ENCODE measurements around the gene HSPA1L.

Gene HSPA1L

GRCh38 chr6:31767096-31767645, 47.9 kb downstream of the HSPA1L start:
- TF ChIP-seq SIN3A (IDR thresholded peaks at IDR 0.05; ENCODE audit: borderline replicate concordance, insufficient read depth, low read length) (no peak), TAF1 (IDR thresholded peaks at IDR 0.05; ENCODE audit: borderline replicate concordance, insufficient read depth, low read length) (no peak), FOXP2 (optimal IDR thresholded peaks at IDR 0.05; ENCODE audit: borderline replicate concordance, extremely low read depth, extremely low read length, insufficient read depth) (no peak), REST (IDR thresholded peaks at IDR 0.05; ENCODE audit: insufficient read depth in 1 of 2, low read depth in 2 of 2, low read length in 2 of 2) (no peak), POLR2AphosphoS5 (IDR thresholded peaks at IDR 0.05; ENCODE audit: low read depth, low read length) (no peak)

- no peak for TF ChIP-seq TAF1 (IDR thresholded peaks at IDR 0.05; ENCODE audit: borderline replicate concordance, insufficient read depth, low read length)
- TF ChIP-seq SIN3A (IDR thresholded peaks at IDR 0.05; ENCODE audit: borderline replicate concordance, insufficient read depth, low read length), result no peak
- TF ChIP-seq POLR2AphosphoS5 (IDR thresholded peaks at IDR 0.05; ENCODE audit: low read depth, low read length), result no peak
- TF ChIP-seq REST (IDR thresholded peaks at IDR 0.05; ENCODE audit: insufficient read depth in 1 of 2, low read depth in 2 of 2, low read length in 2 of 2), result no peak
- no peak for TF ChIP-seq FOXP2 (optimal IDR thresholded peaks at IDR 0.05; ENCODE audit: borderline replicate concordance, extremely low read depth, extremely low read length, insufficient read depth)
Measured at GRCh38 chr6:31765910-31766794, 48.9 kb downstream of the HSPA1L start.

GRCh38 chr6:31765559-31765909, 49.5 kb downstream of the HSPA1L start:
- TF ChIP-seq TAF1 (IDR thresholded peaks at IDR 0.05; ENCODE audit: borderline replicate concordance, insufficient read depth, low read length) (no peak), SIN3A (IDR thresholded peaks at IDR 0.05; ENCODE audit: borderline replicate concordance, insufficient read depth, low read length) (no peak), REST (IDR thresholded peaks at IDR 0.05; ENCODE audit: insufficient read depth in 1 of 2, low read depth in 2 of 2, low read length in 2 of 2) (no peak), POLR2AphosphoS5 (IDR thresholded peaks at IDR 0.05; ENCODE audit: low read depth, low read length) (no peak), FOXP2 (optimal IDR thresholded peaks at IDR 0.05; ENCODE audit: borderline replicate concordance, extremely low read depth, extremely low read length, insufficient read depth) (no peak)

- TF ChIP-seq POLR2AphosphoS5 (IDR thresholded peaks at IDR 0.05; ENCODE audit: low read depth, low read length) (no peak), SIN3A (IDR thresholded peaks at IDR 0.05; ENCODE audit: borderline replicate concordance, insufficient read depth, low read length) (no peak), REST (IDR thresholded peaks at IDR 0.05; ENCODE audit: insufficient read depth in 1 of 2, low read depth in 2 of 2, low read length in 2 of 2) (no peak), TAF1 (IDR thresholded peaks at IDR 0.05; ENCODE audit: borderline replicate concordance, insufficient read depth, low read length) (no peak), FOXP2 (optimal IDR thresholded peaks at IDR 0.05; ENCODE audit: borderline replicate concordance, extremely low read depth, extremely low read length, insufficient read depth) (no peak)
Measured at GRCh38 chr6:31764198-31764597, 50.9 kb downstream of the HSPA1L start.
